ENCODE measurements around the gene DNPEP. TPM values are rescaled to one million over a fixed set of nuclear protein-coding genes. Genes with fewer than 3 reads are reported as not detected.

The DNPEP gene
- total RNA-seq, 6 experiments from 2014 or later: 46.9 to 59.4 (median 53.0) TPM

DNA sequence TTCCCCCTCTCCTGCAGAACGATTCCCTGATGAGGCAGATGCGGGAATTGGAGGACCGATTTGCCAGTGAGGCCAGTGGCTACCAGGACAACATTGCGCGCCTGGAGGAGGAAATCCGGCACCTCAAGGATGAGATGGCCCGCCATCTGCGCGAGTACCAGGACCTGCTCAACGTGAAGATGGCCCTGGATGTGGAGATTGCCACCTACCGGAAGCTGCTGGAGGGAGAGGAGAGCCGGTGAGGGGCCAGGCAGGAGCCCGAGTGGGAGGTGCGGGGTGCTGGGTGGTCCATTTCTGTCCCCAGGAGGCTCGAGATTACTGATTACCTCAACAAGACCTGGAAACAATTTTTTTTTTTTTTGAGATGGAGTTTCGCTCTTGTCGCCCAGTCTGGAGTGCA, 33.6 kb upstream of the DNPEP start:
- DNase-seq: no peak
- Mint-ChIP-seq H3K27me3 (ENCODE audit: insufficient read depth) (peaks cover 3% of the 10 kb centered on the region), H3K4me1 (ENCODE audit: low read depth) (peaks cover 12% of the 10 kb centered on the region), H3K4me3 (no peak overlapping the region), H3K27ac (no peak overlapping the region), H3K9me3 (no peaks in the 10 kb centered on the region), H3K36me3 (ENCODE audit: low read depth) (no peaks in the 10 kb centered on the region)
- no peak for TF ChIP-seq CTCF (IDR thresholded peaks at IDR 0.05)

DNA sequence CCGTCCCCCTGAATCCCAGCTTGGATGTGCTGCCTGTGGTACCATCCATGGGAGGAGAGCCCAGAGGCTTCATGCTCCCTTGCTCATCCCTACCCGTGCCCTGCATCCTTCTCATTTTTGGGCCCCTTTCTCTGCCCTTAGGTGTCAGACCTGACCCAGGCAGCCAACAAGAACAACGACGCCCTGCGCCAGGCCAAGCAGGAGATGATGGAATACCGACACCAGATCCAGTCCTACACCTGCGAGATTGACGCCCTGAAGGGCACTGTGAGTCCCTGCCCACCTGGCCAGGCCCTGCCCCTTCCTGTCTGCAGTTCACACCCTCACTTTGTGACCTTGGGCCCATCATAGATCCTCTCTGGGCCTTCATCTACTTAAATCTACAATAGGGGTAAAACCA, 33.0 kb upstream of the DNPEP start:
- no peaks in the 10 kb centered on the region for H3K36me3 Mint-ChIP-seq (ENCODE audit: low read depth)
- no peak overlapping the region for H3K27ac Mint-ChIP-seq
- H3K4me3 Mint-ChIP-seq: no peak overlapping the region
- no peak for TF ChIP-seq CTCF (IDR thresholded peaks at IDR 0.05)
- peaks cover 12% of the 10 kb centered on the region for H3K4me1 Mint-ChIP-seq (ENCODE audit: low read depth)
- peaks cover 3% of the 10 kb centered on the region; the same call in 1 of the 2 replicates for H3K27me3 Mint-ChIP-seq (ENCODE audit: insufficient read depth)
- H3K9me3 Mint-ChIP-seq: no peaks in the 10 kb centered on the region
- DNase-seq: no peak

GRCh38 chr2:219419331-219420197, 31.9 kb upstream of the DNPEP start:
- DNase-seq: no peak

DNA sequence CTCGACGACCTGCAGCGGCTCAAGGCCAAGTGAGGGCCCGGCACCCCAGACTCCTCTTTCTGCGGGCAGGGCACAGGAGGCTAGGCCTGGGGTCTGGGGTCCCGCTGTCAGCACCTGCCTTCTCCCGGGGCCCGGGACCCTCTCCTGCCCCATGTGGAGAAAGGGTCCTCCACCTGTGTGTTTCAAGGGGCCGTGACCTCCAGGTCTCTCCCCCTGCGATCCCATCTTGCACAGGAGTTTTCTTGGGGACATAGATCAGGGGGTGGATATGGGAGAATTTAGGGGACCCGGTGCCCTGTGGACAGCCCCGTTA, 31.3 kb upstream of the DNPEP start:
- H3K4me3 Mint-ChIP-seq: no peak overlapping the region
- no peak for DNase-seq
- H3K9me3 Mint-ChIP-seq: no peaks in the 10 kb centered on the region
- H3K36me3 Mint-ChIP-seq (ENCODE audit: low read depth): no peaks in the 10 kb centered on the region
- no peak overlapping the region for H3K27ac Mint-ChIP-seq
- no peaks in the 10 kb centered on the region for H3K27me3 Mint-ChIP-seq (ENCODE audit: insufficient read depth)
- H3K4me1 Mint-ChIP-seq (ENCODE audit: low read depth): peaks cover 3% of the 10 kb centered on the region
- TF ChIP-seq CTCF (IDR thresholded peaks at IDR 0.05): no peak

More at GRCh38 chr2:219419331-219420197, 31.9 kb upstream of the DNPEP start:
- H3K36me3 Mint-ChIP-seq (ENCODE audit: low read depth): no peaks in the 10 kb centered on the region
- TF ChIP-seq CTCF (IDR thresholded peaks at IDR 0.05): no peak
- H3K4me1 Mint-ChIP-seq (ENCODE audit: low read depth): peaks cover 9% of the 10 kb centered on the region
- H3K9me3 Mint-ChIP-seq: no peaks in the 10 kb centered on the region
- no peak overlapping the region for H3K4me3 Mint-ChIP-seq
- H3K27me3 Mint-ChIP-seq (ENCODE audit: insufficient read depth): no peaks in the 10 kb centered on the region
- no peak overlapping the region for H3K27ac Mint-ChIP-seq

GRCh38 chr2:219418155-219419011, 30.7 kb upstream of the DNPEP start, which contains the start of gene DES:
TSS of gene DES (plus strand) at chr2:219418377. CDS start at chr2:219418463, 86 bp downstream.
- Mint-ChIP-seq H3K9me3 (no peaks in the 10 kb centered on the region), H3K4me3 (no peak within 1 kb of the TSS), H3K27me3 (ENCODE audit: insufficient read depth) (no peaks in the 10 kb centered on the region), H3K27ac (no peak within 1 kb of the TSS), H3K4me1 (ENCODE audit: low read depth) (no peaks in the 10 kb centered on the region; the same call in 1 of the 2 replicates), H3K36me3 (ENCODE audit: low read depth) (no peaks in the 10 kb centered on the region)
- DNase-seq: no peak
- no peak for TF ChIP-seq CTCF (IDR thresholded peaks at IDR 0.05)

All from HFFc6 (cell line).